Measurements from ENCODE around the gene TMC6.

TMC6 gene

GRCh38 chr17:78108726-78109488 lies 19.6 kb downstream of the TMC6 start:
- Histone ChIP-seq H3K36me3 (ENCODE audit: control insufficient read depth in 1 of 2, insufficient read depth in 2 of 2, low read length in 2 of 2) (peaks cover 16 to 21% of the 10 kb centered on the region in 2 donors), H3K4me3 (ENCODE audit: low read depth in 1 of 2, low read length in 2 of 2) (no peak overlapping the region), H3K4me1 (ENCODE audit: control insufficient read depth in 1 of 2, insufficient read depth in 2 of 2, low read length in 2 of 2) (peaks cover 0 to 14% of the 10 kb centered on the region in 2 donors), H3K27ac (ENCODE audit: low read length) (no peak overlapping the region), H3K9me3 (ENCODE audit: control insufficient read depth in 1 of 2, low read length in 2 of 2) (no peaks in the 10 kb centered on the region), H3K27me3 (ENCODE audit: low read depth, low read length) (no peaks in the 10 kb centered on the region)

GRCh38 chr17:78107976-78108725 lies 20.4 kb downstream of the TMC6 start:
- peaks cover 22 to 23% of the 10 kb centered on the region in 2 donors for H3K36me3 ChIP-seq (ENCODE audit: control insufficient read depth in 1 of 2, insufficient read depth in 2 of 2, low read length in 2 of 2)
- no peak overlapping the region for H3K27ac ChIP-seq (ENCODE audit: low read length)
- peaks cover 0 to 14% of the 10 kb centered on the region in 2 donors for H3K4me1 ChIP-seq (ENCODE audit: control insufficient read depth in 1 of 2, insufficient read depth in 2 of 2, low read length in 2 of 2)
- H3K9me3 ChIP-seq (ENCODE audit: control insufficient read depth in 1 of 2, low read length in 2 of 2): no peaks in the 10 kb centered on the region
- H3K4me3 ChIP-seq (ENCODE audit: low read depth in 1 of 2, low read length in 2 of 2): no peak overlapping the region
- no peaks in the 10 kb centered on the region for H3K27me3 ChIP-seq (ENCODE audit: low read depth, low read length)

GRCh38 chr17:78107457-78107856 lies 21.1 kb downstream of the TMC6 start:
- Histone ChIP-seq H3K9me3 (ENCODE audit: control insufficient read depth in 1 of 2, low read length in 2 of 2) (no peaks in the 10 kb centered on the region), H3K4me3 (ENCODE audit: low read depth in 1 of 2, low read length in 2 of 2) (no peak overlapping the region), H3K27ac (ENCODE audit: low read length) (no peak overlapping the region), H3K27me3 (ENCODE audit: low read depth, low read length) (no peaks in the 10 kb centered on the region), H3K36me3 (ENCODE audit: control insufficient read depth in 1 of 2, insufficient read depth in 2 of 2, low read length in 2 of 2) (peaks cover 22 to 25% of the 10 kb centered on the region in 2 donors), H3K4me1 (ENCODE audit: control insufficient read depth in 1 of 2, insufficient read depth in 2 of 2, low read length in 2 of 2) (peaks cover 0 to 9% of the 10 kb centered on the region in 2 donors)

GRCh38 chr17:78106211-78106610 lies 22.3 kb downstream of the TMC6 start:
- Histone ChIP-seq H3K4me3 (ENCODE audit: low read depth in 1 of 2, low read length in 2 of 2) (no peak overlapping the region), H3K27me3 (ENCODE audit: low read depth, low read length) (no peaks in the 10 kb centered on the region), H3K4me1 (ENCODE audit: control insufficient read depth in 1 of 2, insufficient read depth in 2 of 2, low read length in 2 of 2) (peaks cover 0 to 6% of the 10 kb centered on the region in 2 donors), H3K27ac (ENCODE audit: low read length) (no peak overlapping the region), H3K9me3 (ENCODE audit: control insufficient read depth in 1 of 2, low read length in 2 of 2) (no peaks in the 10 kb centered on the region), H3K36me3 (ENCODE audit: control insufficient read depth in 1 of 2, insufficient read depth in 2 of 2, low read length in 2 of 2) (peaks cover 26 to 29% of the 10 kb centered on the region in 2 donors)

- Histone ChIP-seq H3K9me3 (ENCODE audit: control insufficient read depth in 1 of 2, low read length in 2 of 2) (no peaks in the 10 kb centered on the region), H3K27me3 (ENCODE audit: low read depth, low read length) (no peaks in the 10 kb centered on the region), H3K4me1 (ENCODE audit: control insufficient read depth in 1 of 2, insufficient read depth in 2 of 2, low read length in 2 of 2) (peaks cover 0 to 6% of the 10 kb centered on the region in 2 donors), H3K36me3 (ENCODE audit: control insufficient read depth in 1 of 2, insufficient read depth in 2 of 2, low read length in 2 of 2) (peaks cover 20 to 29% of the 10 kb centered on the region in 2 donors), H3K27ac (ENCODE audit: low read length) (no peak overlapping the region), H3K4me3 (ENCODE audit: low read depth in 1 of 2, low read length in 2 of 2) (no peak overlapping the region)
These were observed 23.0 kb downstream of the TMC6 start for GRCh38 chr17:78105551-78105950.

GRCh38 chr17:78105101-78105500 lies 23.5 kb downstream of the TMC6 start:
- H3K9me3 ChIP-seq (ENCODE audit: control insufficient read depth in 1 of 2, low read length in 2 of 2): no peaks in the 10 kb centered on the region
- H3K4me3 ChIP-seq (ENCODE audit: low read depth in 1 of 2, low read length in 2 of 2): no peak overlapping the region
- H3K27me3 ChIP-seq (ENCODE audit: low read depth, low read length): no peaks in the 10 kb centered on the region
- no peak overlapping the region for H3K27ac ChIP-seq (ENCODE audit: low read length)
- H3K36me3 ChIP-seq (ENCODE audit: control insufficient read depth in 1 of 2, insufficient read depth in 2 of 2, low read length in 2 of 2): peaks cover 20 to 32% of the 10 kb centered on the region in 2 donors
- peaks cover 0 to 6% of the 10 kb centered on the region in 2 donors for H3K4me1 ChIP-seq (ENCODE audit: control insufficient read depth in 1 of 2, insufficient read depth in 2 of 2, low read length in 2 of 2)

GRCh38 chr17:78104540-78104941 lies 24.0 kb downstream of the TMC6 start:
- Histone ChIP-seq H3K4me1 (ENCODE audit: control insufficient read depth in 1 of 2, insufficient read depth in 2 of 2, low read length in 2 of 2) (peaks cover 0 to 6% of the 10 kb centered on the region in 2 donors), H3K4me3 (ENCODE audit: low read depth in 1 of 2, low read length in 2 of 2) (no peak overlapping the region), H3K36me3 (ENCODE audit: control insufficient read depth in 1 of 2, insufficient read depth in 2 of 2, low read length in 2 of 2) (peaks cover 20 to 37% of the 10 kb centered on the region in 2 donors), H3K27me3 (ENCODE audit: low read depth, low read length) (no peaks in the 10 kb centered on the region), H3K9me3 (ENCODE audit: control insufficient read depth in 1 of 2, low read length in 2 of 2) (no peaks in the 10 kb centered on the region), H3K27ac (ENCODE audit: low read length) (no peak overlapping the region)

GRCh38 chr17:78103311-78103710 lies 25.2 kb downstream of the TMC6 start:
- no peak overlapping the region for H3K4me3 ChIP-seq (ENCODE audit: low read depth in 1 of 2, low read length in 2 of 2)
- H3K27ac ChIP-seq (ENCODE audit: low read length): no peak overlapping the region
- no peaks in the 10 kb centered on the region for H3K27me3 ChIP-seq (ENCODE audit: low read depth, low read length)
- H3K4me1 ChIP-seq (ENCODE audit: control insufficient read depth in 1 of 2, insufficient read depth in 2 of 2, low read length in 2 of 2): peaks cover 0 to 6% of the 10 kb centered on the region in 2 donors
- H3K36me3 ChIP-seq (ENCODE audit: control insufficient read depth in 1 of 2, insufficient read depth in 2 of 2, low read length in 2 of 2): peaks cover 28 to 40% of the 10 kb centered on the region in 2 donors
- H3K9me3 ChIP-seq (ENCODE audit: control insufficient read depth in 1 of 2, low read length in 2 of 2): no peaks in the 10 kb centered on the region

GRCh38 chr17:78101542-78101941 lies 27.0 kb downstream of the TMC6 start:
- Histone ChIP-seq H3K4me1 (ENCODE audit: control insufficient read depth in 1 of 2, insufficient read depth in 2 of 2, low read length in 2 of 2) (no peaks in the 10 kb centered on the region), H3K4me3 (ENCODE audit: low read depth in 1 of 2, low read length in 2 of 2) (no peak overlapping the region), H3K36me3 (ENCODE audit: control insufficient read depth in 1 of 2, insufficient read depth in 2 of 2, low read length in 2 of 2) (peaks cover 43 to 53% of the 10 kb centered on the region in 2 donors), H3K27me3 (ENCODE audit: low read depth, low read length) (no peaks in the 10 kb centered on the region), H3K27ac (ENCODE audit: low read length) (no peak overlapping the region), H3K9me3 (ENCODE audit: control insufficient read depth in 1 of 2, low read length in 2 of 2) (no peaks in the 10 kb centered on the region)

- Histone ChIP-seq H3K4me1 (ENCODE audit: control insufficient read depth in 1 of 2, insufficient read depth in 2 of 2, low read length in 2 of 2) (no peaks in the 10 kb centered on the region), H3K27ac (ENCODE audit: low read length) (no peak overlapping the region), H3K27me3 (ENCODE audit: low read depth, low read length) (no peaks in the 10 kb centered on the region), H3K36me3 (ENCODE audit: control insufficient read depth in 1 of 2, insufficient read depth in 2 of 2, low read length in 2 of 2) (peaks cover 47 to 58% of the 10 kb centered on the region in 2 donors), H3K9me3 (ENCODE audit: control insufficient read depth in 1 of 2, low read length in 2 of 2) (no peaks in the 10 kb centered on the region), H3K4me3 (ENCODE audit: low read depth in 1 of 2, low read length in 2 of 2) (no peak overlapping the region)
These were observed 27.4 kb downstream of the TMC6 start for GRCh38 chr17:78101112-78101511.

- no peaks in the 10 kb centered on the region for H3K4me1 ChIP-seq (ENCODE audit: control insufficient read depth in 1 of 2, insufficient read depth in 2 of 2, low read length in 2 of 2)
- H3K36me3 ChIP-seq (ENCODE audit: control insufficient read depth in 1 of 2, insufficient read depth in 2 of 2, low read length in 2 of 2): peaks cover 56 to 90% of the 10 kb centered on the region in 2 donors
- H3K27me3 ChIP-seq (ENCODE audit: low read depth, low read length): no peaks in the 10 kb centered on the region
- no peak overlapping the region for H3K4me3 ChIP-seq (ENCODE audit: low read depth in 1 of 2, low read length in 2 of 2)
- no peaks in the 10 kb centered on the region for H3K9me3 ChIP-seq (ENCODE audit: control insufficient read depth in 1 of 2, low read length in 2 of 2)
- no peak overlapping the region for H3K27ac ChIP-seq (ENCODE audit: low read length)
These were observed 32.5 kb downstream of the TMC6 start for GRCh38 chr17:78096093-78096492.
